ENCODE data around the gene PSMA1.

The PSMA1 gene

DNA sequence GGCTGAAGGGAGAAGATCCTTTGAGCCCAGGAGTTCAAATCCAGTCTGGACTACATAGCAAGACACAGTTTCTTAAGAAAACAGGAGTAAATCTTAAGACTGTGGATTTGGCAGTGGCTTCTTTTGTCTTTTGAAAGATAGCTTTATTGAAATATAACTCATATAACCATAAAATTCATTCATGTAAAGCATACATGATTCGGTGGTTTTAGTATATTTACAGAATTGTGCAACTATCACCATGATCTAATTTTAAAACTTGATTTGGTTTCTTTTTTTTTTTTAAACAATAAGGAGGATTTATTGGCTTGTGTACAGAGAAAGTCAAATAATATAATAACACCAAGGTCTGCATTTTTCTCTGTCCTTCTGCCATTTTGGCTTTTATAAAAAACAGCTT is 23.1 kb upstream of the PSMA1 start:
- peaks cover 0 to 26% (median 10%) of the 10 kb centered on the region in 5 experiments for H3K27me3 ChIP-seq (replicated peaks in 2 of 5; ENCODE audit: control insufficient read depth in 4 of 5, insufficient read depth in 5 of 5, low read length in 4 of 5)
- DNase-seq = no peak
- H3K27ac ChIP-seq (ENCODE audit: insufficient read depth in 1 of 2, low read depth in 1 of 2, low read length in 2 of 2, poor library complexity in 1 of 2, severe bottlenecking in 2 of 2) = no peak overlapping the region
- CTCF ChIA-PET = interaction anchor here (1.1 to 1.6 kb wide), 4 partner anchors 12 to 101 kb away, joined by 3 to 5 read pairs (median 3); no protein-coding TSS in a partner anchor
- peaks cover 0 to 47% (median 4%) of the 10 kb centered on the region in 4 experiments for H3K4me1 ChIP-seq (ENCODE audit: control extremely low read depth in 1 of 4, control insufficient read depth in 4 of 4, insufficient read depth in 4 of 4, low read length in 3 of 4)
- WGBS (ENCODE audit: insufficient coverage) = no CpG with 5 or more reads among the region's 1 CpG
- H3K4me3 ChIP-seq (ENCODE audit: control insufficient read depth in 1 of 7, extremely low read depth in 1 of 7, insufficient read depth in 4 of 7, low read depth in 2 of 7, low read length in 6 of 7) = no peak overlapping the region
- POLR2A ChIA-PET = no interaction called here
- H3K36me3 ChIP-seq (ENCODE audit: control insufficient read depth in 4 of 4, insufficient read depth in 4 of 4, low read length in 3 of 4) = no peaks in the 10 kb centered on the region
- H3K9me3 ChIP-seq (ENCODE audit: control extremely low read depth in 1 of 5, control insufficient read depth in 4 of 5, insufficient read depth in 2 of 5, low read depth in 1 of 5, low read length in 4 of 5) = no peaks in the 10 kb centered on the region

DNA sequence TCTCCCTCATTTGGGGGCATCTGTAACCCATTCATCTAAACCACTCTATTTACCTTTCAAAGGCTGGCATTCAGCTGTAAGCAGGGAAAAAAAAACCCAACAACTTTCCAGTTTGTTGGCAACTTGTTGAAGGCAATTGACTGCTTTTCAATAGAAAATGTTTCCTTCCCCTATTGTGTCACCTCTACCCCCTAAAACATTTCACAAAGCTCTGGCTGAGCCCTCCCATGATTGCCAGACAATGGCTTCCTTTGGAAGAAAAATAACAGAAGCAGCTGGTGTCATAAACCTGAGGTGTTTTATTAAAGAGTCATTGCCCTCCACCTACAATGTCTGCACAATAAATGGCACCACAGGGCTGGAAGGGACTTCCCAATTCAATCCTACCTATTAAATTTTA is 22.1 kb upstream of the PSMA1 start:
- Histone ChIP-seq H3K4me1 (ENCODE audit: control extremely low read depth in 1 of 4, control insufficient read depth in 4 of 4, insufficient read depth in 4 of 4, low read length in 3 of 4) (peaks cover 0 to 49% (median 5%) of the 10 kb centered on the region in 4 experiments), H3K36me3 (ENCODE audit: control insufficient read depth in 4 of 4, insufficient read depth in 4 of 4, low read length in 3 of 4) (no peaks in the 10 kb centered on the region), H3K27ac (ENCODE audit: insufficient read depth in 1 of 2, low read depth in 1 of 2, low read length in 2 of 2, poor library complexity in 1 of 2, severe bottlenecking in 2 of 2) (no peak overlapping the region), H3K4me3 (ENCODE audit: control insufficient read depth in 1 of 7, extremely low read depth in 1 of 7, insufficient read depth in 4 of 7, low read depth in 2 of 7, low read length in 6 of 7) (no peak overlapping the region), H3K9me3 (ENCODE audit: control extremely low read depth in 1 of 5, control insufficient read depth in 4 of 5, insufficient read depth in 2 of 5, low read depth in 1 of 5, low read length in 4 of 5) (no peaks in the 10 kb centered on the region), H3K27me3 (replicated peaks in 2 of 5; ENCODE audit: control insufficient read depth in 4 of 5, insufficient read depth in 5 of 5, low read length in 4 of 5) (peaks cover 0 to 26% (median 11%) of the 10 kb centered on the region in 5 experiments)
- DNase-seq = peak in 1 of 3 donors; percentile 17
- ChIA-PET POLR2A (no interaction called here), CTCF (interaction anchor here (0.5 to 1.5 kb wide), 5 partner anchors 9 to 574 kb away, joined by 3 to 6 read pairs (median 3); no protein-coding TSS in a partner anchor)

DNA sequence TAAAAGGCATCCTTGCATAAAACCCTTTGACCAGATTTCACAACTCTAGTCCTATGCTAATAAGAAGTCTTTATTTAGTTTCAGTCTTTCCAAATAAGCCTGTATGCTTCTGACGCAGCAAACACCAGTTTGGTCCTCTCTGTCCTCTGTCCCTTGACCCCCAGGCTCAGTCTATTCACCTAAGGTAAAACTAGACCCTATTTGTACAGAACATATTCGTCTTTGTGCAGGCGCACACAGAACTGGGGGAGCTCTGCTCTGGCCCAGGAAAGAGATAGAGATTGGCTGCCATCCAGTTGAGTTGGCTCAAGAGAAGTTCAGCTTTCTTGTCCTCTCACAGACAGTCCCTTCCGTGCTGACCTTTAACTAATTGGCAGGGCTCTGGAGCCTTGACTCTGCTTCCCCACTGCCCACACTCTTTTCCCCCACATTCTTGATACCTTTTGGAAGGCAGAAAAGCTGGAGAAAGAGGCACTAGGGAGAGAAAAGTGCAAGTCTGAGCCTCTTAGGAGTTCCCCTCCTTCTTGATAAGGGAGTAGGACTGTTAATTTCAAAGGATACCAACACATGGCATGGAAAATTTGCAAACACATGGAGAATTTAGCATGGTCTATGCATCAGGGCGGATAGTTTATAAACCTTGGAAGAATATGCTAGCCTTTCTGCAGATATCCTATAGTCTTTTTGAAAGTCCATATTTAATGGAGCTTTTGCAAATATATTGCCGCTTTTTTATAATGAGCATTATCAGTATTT is 21.2 kb upstream of the PSMA1 start:
- peaks cover 0 to 49% (median 5%) of the 10 kb centered on the region in 4 experiments for H3K4me1 ChIP-seq (ENCODE audit: control extremely low read depth in 1 of 4, control insufficient read depth in 4 of 4, insufficient read depth in 4 of 4, low read length in 3 of 4)
- peaks cover 0 to 25% (median 11%) of the 10 kb centered on the region in 5 experiments for H3K27me3 ChIP-seq (replicated peaks in 2 of 5; ENCODE audit: control insufficient read depth in 4 of 5, insufficient read depth in 5 of 5, low read length in 4 of 5)
- ChIA-PET POLR2A (no interaction called here), CTCF (interaction anchor here (0.7 to 1.5 kb wide), 3 partner anchors 8 to 367 kb away, joined by 3 to 6 read pairs (median 3); no protein-coding TSS in a partner anchor)
- no peak overlapping the region for H3K27ac ChIP-seq (ENCODE audit: insufficient read depth in 1 of 2, low read depth in 1 of 2, low read length in 2 of 2, poor library complexity in 1 of 2, severe bottlenecking in 2 of 2)
- no peaks in the 10 kb centered on the region for H3K36me3 ChIP-seq (ENCODE audit: control insufficient read depth in 4 of 4, insufficient read depth in 4 of 4, low read length in 3 of 4)
- 100% methylated on average over 4 of the region's 6 CpGs for WGBS (ENCODE audit: insufficient coverage)
- no peaks in the 10 kb centered on the region for H3K9me3 ChIP-seq (ENCODE audit: control extremely low read depth in 1 of 5, control insufficient read depth in 4 of 5, insufficient read depth in 2 of 5, low read depth in 1 of 5, low read length in 4 of 5)
- H3K4me3 ChIP-seq (ENCODE audit: control insufficient read depth in 1 of 7, extremely low read depth in 1 of 7, insufficient read depth in 4 of 7, low read depth in 2 of 7, low read length in 6 of 7) = no peak overlapping the region
- no peak for DNase-seq

DNA sequence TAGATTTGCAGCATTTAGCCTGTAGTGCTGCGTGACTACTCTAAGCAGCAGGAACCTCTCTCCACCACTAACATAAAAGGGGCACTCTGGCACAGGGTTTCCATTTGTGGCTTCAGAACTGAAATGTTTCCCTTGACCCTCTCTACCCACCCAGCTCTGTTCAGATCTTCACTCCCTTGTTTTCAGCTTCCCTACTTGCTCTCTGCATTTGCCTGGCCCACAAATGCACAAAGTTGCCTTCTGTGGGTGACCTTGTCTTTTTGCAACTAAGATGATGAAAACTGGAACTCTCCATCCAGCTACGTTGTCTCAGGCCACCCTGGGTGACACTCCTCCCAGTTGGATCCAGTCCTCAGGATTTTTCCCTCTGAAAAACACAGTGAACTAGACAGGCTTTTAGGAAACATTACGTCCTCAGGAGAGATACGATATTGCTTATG is 19.8 kb upstream of the PSMA1 start:
- H3K27ac ChIP-seq (ENCODE audit: insufficient read depth in 1 of 2, low read depth in 1 of 2, low read length in 2 of 2, poor library complexity in 1 of 2, severe bottlenecking in 2 of 2) = no peak overlapping the region
- ChIA-PET POLR2A (no interaction called here), CTCF (interaction anchor here (1.4 kb wide), 1 partner anchor 366 kb away, joined by 4 read pairs; no protein-coding TSS in a partner anchor)
- peaks cover 0 to 25% (median 11%) of the 10 kb centered on the region in 5 experiments for H3K27me3 ChIP-seq (replicated peaks in 2 of 5; ENCODE audit: control insufficient read depth in 4 of 5, insufficient read depth in 5 of 5, low read length in 4 of 5)
- H3K4me3 ChIP-seq (ENCODE audit: control insufficient read depth in 1 of 7, extremely low read depth in 1 of 7, insufficient read depth in 4 of 7, low read depth in 2 of 7, low read length in 6 of 7) = no peak overlapping the region
- no peak for DNase-seq
- no peaks in the 10 kb centered on the region for H3K36me3 ChIP-seq (ENCODE audit: control insufficient read depth in 4 of 4, insufficient read depth in 4 of 4, low read length in 3 of 4)
- H3K4me1 ChIP-seq (ENCODE audit: control extremely low read depth in 1 of 4, control insufficient read depth in 4 of 4, insufficient read depth in 4 of 4, low read length in 3 of 4) = peaks cover 0 to 41% (median 1%) of the 10 kb centered on the region in 4 experiments
- no peaks in the 10 kb centered on the region for H3K9me3 ChIP-seq (ENCODE audit: control extremely low read depth in 1 of 5, control insufficient read depth in 4 of 5, insufficient read depth in 2 of 5, low read depth in 1 of 5, low read length in 4 of 5)
- WGBS (ENCODE audit: insufficient coverage) = 95% methylated on average over 4 of the region's 4 CpGs

DNA sequence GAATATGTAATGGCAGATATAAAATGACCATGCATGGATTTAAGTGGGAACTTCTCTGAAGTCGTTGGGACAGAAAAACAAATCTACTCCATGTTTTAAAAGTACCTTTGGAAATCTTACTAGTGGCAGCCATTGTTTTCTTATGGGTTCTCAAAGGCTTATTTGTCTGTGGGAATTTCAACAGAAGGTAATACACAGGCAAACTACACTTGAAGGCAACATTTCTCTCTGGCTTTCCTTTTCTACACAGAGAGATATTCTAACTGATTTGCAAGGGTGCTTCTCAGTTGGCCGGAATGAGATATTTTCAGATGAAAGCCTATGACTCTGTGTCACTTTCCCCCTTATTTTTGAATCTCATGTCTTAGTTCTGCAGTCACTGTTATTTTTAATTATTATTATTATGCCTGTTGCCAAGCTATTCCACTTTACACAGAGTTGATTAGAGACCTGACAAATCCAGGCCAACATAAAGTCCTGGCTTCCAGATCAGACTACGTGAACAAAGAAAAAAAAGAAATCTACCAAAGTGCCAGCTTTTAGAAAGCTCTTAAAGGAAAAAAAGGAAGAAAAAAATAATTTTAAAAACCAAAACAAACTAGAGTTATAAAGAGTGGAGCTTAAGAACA is 18.9 kb upstream of the PSMA1 start:
- ChIA-PET CTCF (interaction anchor here (0.9 to 1.5 kb wide), 6 partner anchors 9 to 367 kb away, joined by 3 to 5 read pairs (median 4); partner anchors contain the start of gene PSMA1), POLR2A (interaction anchor here (0.5 kb wide), 1 partner anchor 77 kb away, joined by 4 read pairs; no protein-coding TSS in a partner anchor)
- Histone ChIP-seq H3K27ac (ENCODE audit: insufficient read depth in 1 of 2, low read depth in 1 of 2, low read length in 2 of 2, poor library complexity in 1 of 2, severe bottlenecking in 2 of 2) (no peak overlapping the region), H3K4me1 (ENCODE audit: control extremely low read depth in 1 of 4, control insufficient read depth in 4 of 4, insufficient read depth in 4 of 4, low read length in 3 of 4) (peaks cover 0 to 33% (median 1%) of the 10 kb centered on the region in 4 experiments), H3K27me3 (replicated peaks in 2 of 5; ENCODE audit: control insufficient read depth in 4 of 5, insufficient read depth in 5 of 5, low read length in 4 of 5) (peaks cover 0 to 25% (median 11%) of the 10 kb centered on the region in 5 experiments), H3K9me3 (ENCODE audit: control extremely low read depth in 1 of 5, control insufficient read depth in 4 of 5, insufficient read depth in 2 of 5, low read depth in 1 of 5, low read length in 4 of 5) (no peaks in the 10 kb centered on the region), H3K36me3 (ENCODE audit: control insufficient read depth in 4 of 4, insufficient read depth in 4 of 4, low read length in 3 of 4) (no peaks in the 10 kb centered on the region), H3K4me3 (ENCODE audit: control insufficient read depth in 1 of 7, extremely low read depth in 1 of 7, insufficient read depth in 4 of 7, low read depth in 2 of 7, low read length in 6 of 7) (no peak overlapping the region)
- no peak for DNase-seq
- no CpG with 5 or more reads among the region's 3 CpGs for WGBS (ENCODE audit: insufficient coverage)

DNA sequence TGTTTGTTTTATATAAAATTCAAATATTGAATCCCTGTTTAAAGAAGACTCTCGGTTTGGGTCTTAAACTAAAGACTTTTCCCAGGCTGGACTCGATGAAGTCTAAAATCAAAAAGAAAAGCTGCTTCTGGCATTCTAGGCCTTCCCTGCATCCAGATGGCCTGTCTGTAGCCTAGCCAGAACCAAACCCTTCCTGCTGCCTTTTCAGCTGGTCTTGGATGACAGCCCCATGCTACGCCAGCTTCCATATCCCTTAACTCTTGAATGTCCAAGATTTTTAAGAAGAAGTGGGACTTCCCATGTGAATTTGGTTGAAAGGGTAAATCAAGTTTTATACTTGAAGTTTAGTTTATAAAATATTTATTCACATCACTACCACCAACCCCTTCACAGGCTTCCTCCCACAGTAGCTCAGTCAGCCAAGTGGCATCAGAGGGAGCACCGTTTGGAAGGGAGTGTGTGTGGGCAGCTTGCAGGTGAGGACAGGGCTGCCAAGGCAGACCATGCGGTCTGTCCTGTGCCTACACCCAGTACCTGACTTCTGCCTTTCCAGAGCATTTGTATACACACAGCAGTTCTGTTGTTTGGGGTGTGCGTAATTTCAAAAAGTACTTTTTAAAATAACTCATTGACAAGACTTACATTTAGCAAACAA is 18.2 kb upstream of the PSMA1 start:
- POLR2A ChIA-PET = no interaction called here
- no peak overlapping the region for H3K27ac ChIP-seq (ENCODE audit: insufficient read depth in 1 of 2, low read depth in 1 of 2, low read length in 2 of 2, poor library complexity in 1 of 2, severe bottlenecking in 2 of 2)
- DNase-seq = no peak
- peaks cover 0 to 27% (median 11%) of the 10 kb centered on the region in 5 experiments for H3K27me3 ChIP-seq (replicated peaks in 2 of 5; ENCODE audit: control insufficient read depth in 4 of 5, insufficient read depth in 5 of 5, low read length in 4 of 5)
- no peaks in the 10 kb centered on the region for H3K36me3 ChIP-seq (ENCODE audit: control insufficient read depth in 4 of 4, insufficient read depth in 4 of 4, low read length in 3 of 4)
- H3K4me3 ChIP-seq (ENCODE audit: control insufficient read depth in 1 of 7, extremely low read depth in 1 of 7, insufficient read depth in 4 of 7, low read depth in 2 of 7, low read length in 6 of 7) = no peak overlapping the region
- H3K4me1 ChIP-seq (ENCODE audit: control extremely low read depth in 1 of 4, control insufficient read depth in 4 of 4, insufficient read depth in 4 of 4, low read length in 3 of 4) = peaks cover 0 to 31% (median 1%) of the 10 kb centered on the region in 4 experiments
- 88% methylated on average over 4 of the region's 6 CpGs for WGBS (ENCODE audit: insufficient coverage)
- H3K9me3 ChIP-seq (ENCODE audit: control extremely low read depth in 1 of 5, control insufficient read depth in 4 of 5, insufficient read depth in 2 of 5, low read depth in 1 of 5, low read length in 4 of 5) = no peaks in the 10 kb centered on the region
- CTCF ChIA-PET = interaction anchor here (0.8 to 1.5 kb wide), 10 partner anchors 8 to 210 kb away, joined by 3 to 5 read pairs (median 3); partner anchors contain the start of gene PSMA1
